ENCODE measurements around the gene MOCS2.
"Not testable (repeated sequence)": the region's sequence is repeated elsewhere in the genome, so short reads cannot be mapped to it uniquely, and the experiment has no call there.

The MOCS2 gene, protein sequence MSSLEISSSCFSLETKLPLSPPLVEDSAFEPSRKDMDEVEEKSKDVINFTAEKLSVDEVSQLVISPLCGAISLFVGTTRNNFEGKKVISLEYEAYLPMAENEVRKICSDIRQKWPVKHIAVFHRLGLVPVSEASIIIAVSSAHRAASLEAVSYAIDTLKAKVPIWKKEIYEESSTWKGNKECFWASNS

GRCh38 chr5:53109443-53110127 is at the start of gene MOCS2:
Gene MOCS2 (minus strand): TSS chr5:53109757. CDS start chr5:53107174, 2,583 bp downstream.
- DNase-seq: peak; percentile 79

DNA sequence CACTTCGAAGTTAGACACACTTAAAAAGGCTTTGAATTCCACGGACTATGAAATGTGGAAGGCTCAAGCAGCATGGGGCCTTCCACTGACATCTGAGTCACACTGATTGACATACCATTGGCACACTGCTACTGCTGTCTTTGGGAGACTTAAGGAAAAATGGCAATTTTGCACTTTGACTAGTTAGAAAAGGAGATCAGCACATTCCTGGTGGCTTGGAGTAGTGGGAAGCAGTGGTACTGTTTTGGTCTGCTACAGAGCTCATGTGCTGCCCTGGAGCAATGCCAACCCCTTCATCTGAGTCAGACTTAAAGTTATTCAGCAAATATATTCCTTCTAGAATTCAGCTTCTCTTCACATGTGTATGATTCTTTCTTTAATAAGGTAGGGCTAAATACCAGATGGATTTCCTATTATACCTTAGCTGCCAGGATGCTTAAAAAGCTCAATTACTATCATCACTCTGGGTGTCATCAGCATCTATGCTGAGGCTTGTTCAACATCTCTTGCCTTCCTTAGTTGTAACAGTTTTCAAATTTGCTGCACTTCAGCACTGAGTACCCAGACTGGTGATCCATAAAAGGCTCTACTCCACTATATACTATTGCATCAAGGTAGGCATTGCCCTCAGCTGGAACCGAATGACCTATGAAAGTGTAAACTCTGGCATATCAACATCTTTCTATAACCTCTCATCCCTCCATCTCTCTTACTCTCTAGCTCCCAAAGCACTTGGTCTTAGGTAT is 42.3 kb upstream of the MOCS2 start:
- DNase-seq: no peak

DNA sequence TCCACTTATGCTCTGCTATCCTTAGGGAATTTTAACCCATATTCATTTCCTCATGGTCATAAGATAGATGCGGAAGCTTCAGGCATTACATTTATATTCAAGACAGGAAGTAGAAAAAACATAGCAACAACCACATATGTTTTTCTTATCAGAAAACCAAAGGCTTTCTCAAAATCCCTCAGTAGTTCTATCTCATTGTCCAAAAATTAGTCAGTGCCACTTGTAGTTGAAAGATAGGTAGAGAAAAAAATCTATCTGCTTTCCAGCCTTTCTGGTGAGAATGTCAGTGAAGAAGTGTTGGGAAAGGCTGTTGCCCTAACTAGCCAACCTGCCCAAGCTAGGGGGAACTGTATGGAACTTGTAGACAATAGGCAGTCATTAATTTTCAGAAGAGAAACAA is 23.5 kb upstream of the MOCS2 start:
- no peak for DNase-seq

GRCh38 chr5:53130266-53130665 is 20.7 kb upstream of the MOCS2 start:
- no peak for DNase-seq

DNA sequence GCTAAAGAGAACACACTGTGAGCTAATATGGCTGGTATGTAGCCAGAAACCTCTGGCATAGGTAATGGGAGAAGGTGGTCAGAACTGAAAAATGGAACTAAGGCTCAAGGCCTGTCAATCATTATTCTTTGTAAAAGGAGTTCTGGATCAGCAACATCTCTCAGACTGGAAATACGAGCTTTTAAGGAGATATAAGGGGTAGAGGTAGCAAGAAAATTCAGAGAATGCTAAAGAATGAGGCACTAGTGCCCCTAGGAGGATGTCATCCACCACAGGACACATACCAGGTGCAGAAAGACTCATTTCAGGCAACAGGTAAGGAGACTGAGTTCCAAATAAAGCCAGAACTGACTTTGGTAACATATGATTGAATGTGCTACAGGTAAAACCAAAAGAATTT is 18.9 kb upstream of the MOCS2 start:
- no peak for DNase-seq

DNA sequence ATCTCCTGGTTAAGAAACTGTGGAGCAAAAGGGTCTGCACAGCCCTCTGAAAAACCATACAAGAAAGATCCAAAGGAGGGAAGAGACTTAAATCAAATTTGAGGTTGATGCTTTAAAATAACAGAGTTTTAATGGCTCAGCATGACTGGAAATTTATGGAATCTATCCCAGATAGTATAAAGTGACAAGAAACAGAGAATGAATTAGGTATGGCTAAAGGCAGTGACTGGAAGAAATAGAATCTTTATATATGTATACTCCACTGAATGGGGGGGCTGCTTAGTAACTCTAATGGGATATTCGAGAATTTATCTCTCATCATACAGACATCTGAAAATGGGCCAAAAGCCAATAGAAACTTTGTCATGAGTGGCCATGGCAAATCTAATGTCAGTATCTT is 17.6 kb upstream of the MOCS2 start:
- DNase-seq: no peak

DNA sequence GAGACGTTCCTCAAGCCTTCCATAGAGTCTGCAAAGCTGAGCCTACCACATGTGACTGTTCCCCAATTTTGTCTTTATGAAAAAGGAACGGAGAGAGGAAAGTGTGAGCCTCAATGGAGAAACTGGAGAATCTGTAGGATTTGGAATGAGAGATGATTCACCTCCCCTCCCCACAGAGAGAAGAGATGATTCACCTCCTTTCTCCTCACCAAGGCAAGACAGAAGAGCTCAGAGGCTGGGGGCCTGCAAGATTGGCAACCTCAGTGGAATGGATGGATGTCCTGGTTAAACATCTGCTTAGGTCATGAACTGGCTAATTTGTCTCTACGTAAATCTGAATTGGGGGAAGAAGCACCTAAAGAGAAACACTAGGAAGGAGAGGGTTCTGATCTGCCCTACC is 17.0 kb upstream of the MOCS2 start:
- no peak for DNase-seq

DNA sequence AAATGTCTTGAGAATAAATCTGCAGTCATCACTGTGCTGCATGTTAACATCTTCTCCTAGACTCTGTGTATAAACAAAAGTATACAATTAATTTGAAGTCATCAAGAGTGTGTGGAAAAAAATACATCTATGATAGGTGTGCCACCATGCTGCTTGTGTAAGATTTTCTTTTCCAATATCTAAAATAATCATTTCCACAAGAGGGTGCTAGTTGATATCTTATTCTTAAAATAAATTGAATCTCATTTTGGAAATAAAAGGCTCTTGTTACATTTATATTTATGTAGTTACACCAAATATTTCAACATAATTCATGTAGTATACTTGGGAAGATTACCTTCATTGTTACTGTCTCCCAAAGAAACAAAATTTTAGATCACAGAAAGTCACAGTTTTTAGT is 14.1 kb upstream of the MOCS2 start:
- DNase-seq: no peak

- DNase-seq: no peak
Measured at GRCh38 chr5:53120165-53120564, 10.6 kb upstream of the MOCS2 start.

GRCh38 chr5:53118879-53119278 is 9.3 kb upstream of the MOCS2 start:
- DNase-seq: no peak

DNA sequence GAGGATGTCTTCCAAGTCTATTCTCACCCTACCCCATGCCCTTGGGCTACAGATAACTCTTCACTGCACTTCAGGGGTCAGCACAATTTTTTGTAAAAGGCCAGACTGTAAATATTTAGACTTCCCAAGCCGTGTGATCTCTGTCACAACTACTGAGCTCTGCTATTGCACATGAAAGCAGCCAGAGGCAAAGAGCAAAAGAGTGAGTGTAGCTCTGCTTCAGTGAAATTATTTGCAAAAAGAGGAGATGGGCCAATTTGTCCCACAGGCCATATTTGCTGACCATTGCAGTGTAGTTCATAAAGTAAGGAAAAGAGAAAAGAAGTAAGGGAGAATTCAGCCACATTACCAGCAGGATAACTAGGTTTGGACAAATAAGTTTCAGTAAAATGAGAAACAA is 7.0 kb upstream of the MOCS2 start:
- no peak for DNase-seq

DNA sequence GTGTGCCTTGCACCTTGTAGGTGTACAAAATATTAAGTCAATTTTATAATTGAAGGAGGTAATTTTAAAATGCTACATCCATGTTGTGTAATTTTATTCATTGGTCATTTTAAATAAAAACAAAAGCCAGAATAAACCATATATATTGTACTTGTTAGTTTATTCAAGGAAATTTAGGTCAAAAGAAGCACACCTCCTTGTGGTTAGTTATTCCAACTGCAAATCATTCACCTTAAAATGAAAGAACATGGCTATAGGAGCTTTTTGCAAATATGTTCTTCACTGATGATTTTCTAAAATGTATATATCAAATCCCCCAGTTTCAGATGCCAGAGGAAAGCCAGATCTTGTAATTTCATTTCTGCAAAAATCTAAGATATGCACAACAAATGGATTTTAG is 5.4 kb upstream of the MOCS2 start:
- DNase-seq: no peak

GRCh38 chr5:53113947-53114346 is 4.4 kb upstream of the MOCS2 start:
- DNase-seq: no peak

DNA sequence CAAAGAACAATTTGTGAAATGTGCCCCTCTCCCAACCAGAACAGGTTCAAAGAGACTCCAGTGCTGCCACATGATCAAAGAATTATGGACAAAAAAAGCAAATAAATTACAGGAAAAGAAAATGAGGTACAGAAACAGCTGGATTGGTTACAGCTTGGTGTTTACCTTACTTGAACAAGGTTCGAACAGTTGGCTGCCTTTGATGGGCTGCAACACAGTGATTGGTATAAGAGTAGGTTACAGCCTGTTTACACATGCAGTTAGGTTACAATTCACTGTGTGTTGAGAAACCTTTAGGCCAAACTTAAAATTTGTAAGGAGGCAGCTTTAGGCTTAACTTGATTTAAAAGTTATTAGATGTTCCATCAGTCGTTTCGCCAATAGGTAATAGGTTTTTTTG is 3.4 kb upstream of the MOCS2 start:
- DNase-seq: no peak

DNA sequence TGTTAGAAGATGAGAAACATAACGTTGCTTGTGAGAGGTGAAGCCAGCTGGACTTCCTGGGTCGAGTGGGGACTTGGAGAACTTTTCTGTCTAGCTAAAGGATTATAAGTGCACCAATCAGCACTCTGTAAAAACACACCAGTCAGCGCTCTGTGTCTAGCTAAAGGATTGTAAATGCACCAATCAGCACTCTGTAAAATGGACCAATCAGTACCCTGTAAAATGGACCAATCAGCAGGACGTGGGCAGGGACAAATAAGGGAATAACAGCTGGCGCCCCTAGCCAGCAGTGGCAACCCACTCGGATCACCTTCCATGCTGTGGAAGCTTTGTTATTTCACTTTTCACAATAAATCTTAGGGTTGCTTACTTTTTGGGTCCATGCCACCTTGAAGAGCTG is 2.8 kb upstream of the MOCS2 start:
- not testable (repeated sequence) for DNase-seq

- no peak for DNase-seq
Measured at GRCh38 chr5:53111139-53111538, 1.6 kb upstream of the MOCS2 start.

GRCh38 chr5:53110156-53110555 is 599 bp upstream of the MOCS2 start:
- DNase-seq: no peak

DNA sequence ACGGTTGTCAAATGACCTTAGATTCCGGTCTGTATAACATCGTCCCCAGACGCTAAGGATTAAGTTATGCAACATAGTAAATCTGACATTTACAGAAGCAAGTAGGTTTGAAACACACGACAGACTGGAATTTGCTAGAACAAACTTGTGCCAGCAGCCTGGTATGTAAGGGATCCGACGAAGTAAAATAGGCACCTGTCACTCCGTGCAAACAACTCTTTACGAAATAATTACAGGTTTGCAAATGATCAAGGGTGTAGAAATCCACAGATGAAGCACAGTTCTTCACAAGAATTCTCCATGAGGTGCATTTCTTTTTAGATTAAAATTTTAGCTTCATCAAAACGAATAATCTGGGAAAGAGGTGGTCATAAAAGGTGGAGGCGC is 508 bp downstream of the MOCS2 start:
- no peak for DNase-seq

GRCh38 chr5:53105611-53106300 is 3.8 kb downstream of the MOCS2 start:
- no peak for DNase-seq

DNA sequence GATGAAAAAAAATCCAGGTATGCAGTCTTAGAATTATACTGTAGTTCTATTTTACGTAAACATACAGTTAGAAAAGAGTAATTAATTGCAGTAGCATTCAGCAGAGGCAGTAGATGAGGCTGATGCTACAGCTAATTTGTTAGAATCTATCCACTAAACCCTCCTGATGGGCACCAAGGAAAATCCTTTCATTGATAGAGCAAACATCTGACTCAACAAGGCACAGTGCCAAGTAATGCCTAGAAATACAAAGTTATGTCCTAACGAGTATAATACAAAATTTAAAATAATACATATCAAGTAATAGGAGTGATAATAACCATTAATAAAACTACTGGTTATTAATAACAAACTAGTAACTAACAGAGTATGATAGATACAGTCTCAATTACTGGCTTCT is 9.0 kb downstream of the MOCS2 start:
- no peak for DNase-seq

GRCh38 chr5:53099546-53099945 is 10.0 kb downstream of the MOCS2 start:
- DNase-seq: no peak

- no peak for DNase-seq
Measured at GRCh38 chr5:53095931-53096525, 13.5 kb downstream of the MOCS2 start.

DNA sequence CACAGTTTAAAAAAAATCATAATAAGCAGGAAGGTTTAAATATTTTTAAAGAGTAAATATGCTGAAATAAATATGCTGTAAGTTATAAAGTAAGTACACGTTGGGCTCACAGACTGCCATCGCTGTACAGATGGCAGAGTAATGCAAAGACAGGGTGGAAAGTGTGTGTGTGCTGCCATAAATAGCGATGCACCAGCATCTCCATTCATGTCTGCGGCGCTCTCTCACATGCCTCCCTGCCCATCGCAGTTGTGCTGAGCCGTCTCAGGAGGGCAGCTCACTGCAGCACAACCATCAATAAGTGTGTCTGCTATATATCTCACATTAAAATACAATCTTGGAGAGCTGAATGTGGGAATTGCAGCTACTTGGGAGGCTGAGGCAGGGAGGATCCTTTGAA is 14.3 kb downstream of the MOCS2 start:
- no peak for DNase-seq
